ENCODE measurements around the gene SLC15A2. TPM values are rescaled to one million over a fixed set of nuclear protein-coding genes. Genes with fewer than 3 reads are reported as not detected.

The SLC15A2 gene
- total and polyA plus RNA-seq, 10 of the 15 experiments (the other 5 are each of a cell fraction or from before 2014, with no cell fraction given): 0.64 to 7.2 (median 2.4) TPM

GRCh38 chr3:121916189-121916588, 22.0 kb downstream of the SLC15A2 start:
- ChIA-PET SMC1A (ENCODE audit: uncharacterized antibody, unreplicated experiment) (interaction anchor here (0.7 kb wide), 1 partner anchor 29 kb away, joined by 3 read pairs; no protein-coding TSS in a partner anchor), POLR2A (no interaction called here), CTCF (interaction anchor here (0.6 to 1.5 kb wide), 3 partner anchors 8 to 54 kb away, joined by 3 to 4 read pairs (median 3); no protein-coding TSS in a partner anchor), RAD21 (ENCODE audit: unreplicated experiment) (interaction anchor here (1.0 kb wide), 1 partner anchor 162 kb away, joined by 3 read pairs; no protein-coding TSS in a partner anchor)
- Histone ChIP-seq H2AFZ (ENCODE audit: control insufficient read depth, low read depth, low read length) (no peak overlapping the region), H3K27ac (ENCODE audit: control insufficient read depth, insufficient read depth) (no peak overlapping the region), H3K4me3 (no peak overlapping the region), H3K27me3 (replicated peaks in 1 of 2; ENCODE audit: control insufficient read depth in 2 of 2, insufficient read depth in 2 of 2, low read length in 1 of 2) (no peaks in the 10 kb centered on the region), H4K20me1 (ENCODE audit: control insufficient read depth, insufficient read depth) (no peaks in the 10 kb centered on the region), H3K79me2 (ENCODE audit: control insufficient read depth, insufficient read depth, low read length) (no peaks in the 10 kb centered on the region), H3K9ac (ENCODE audit: control insufficient read depth, insufficient read depth, low read length) (no peak overlapping the region), H3K4me1 (ENCODE audit: control insufficient read depth, insufficient read depth, low read length) (no peaks in the 10 kb centered on the region), H3K4me2 (ENCODE audit: control insufficient read depth, insufficient read depth) (no peak overlapping the region), H3K36me3 (ENCODE audit: control insufficient read depth in 2 of 2, insufficient read depth in 2 of 2, low read length in 1 of 2) (peaks cover 0 to 29% of the 10 kb centered on the region in 2 experiments; a peak in 3 of 4 replicates), H3K9me3 (replicated peaks; ENCODE audit: control insufficient read depth, insufficient read depth, low read length) (no peaks in the 10 kb centered on the region)
- FAIRE-seq (no peak), DNase-seq (ENCODE audit: low read depth, low spot score) (no peak), ATAC-seq (no peak)
- BruUV-seq (replicated peaks): no TSS peak
- in situ Hi-C loops (cut with MboI) (no loop called here), intact Hi-C loops (cut with micrococcal nuclease; ENCODE audit: unreplicated experiment) (no loop called here)
- TF ChIP-seq RELB (IDR thresholded peaks at IDR 0.05; ENCODE audit: low read depth) (no peak), CBFB (IDR thresholded peaks at IDR 0.05; ENCODE audit: low read depth) (no peak), E4F1 (IDR thresholded peaks at IDR 0.05; ENCODE audit: borderline replicate concordance, partially characterized antibody) (no peak), NFIC (IDR thresholded peaks at IDR 0.05; ENCODE audit: low read depth, low read length) (no peak), NFYB (IDR thresholded peaks at IDR 0.05; ENCODE audit: insufficient read depth, low read depth, low read length) (no peak), SIX5 (IDR thresholded peaks at IDR 0.05; ENCODE audit: low read depth, low read length, severe bottlenecking) (no peak), STAT3 (IDR thresholded peaks at IDR 0.05; ENCODE audit: low read depth, low read length) (no peak), SIN3A (IDR thresholded peaks at IDR 0.05; ENCODE audit: low read depth, low read length) (no peak), POLR2AphosphoS2 (IDR thresholded peaks at IDR 0.05; ENCODE audit: low read depth, low read length) (no peak), ATF3 (IDR thresholded peaks at IDR 0.05; ENCODE audit: borderline replicate concordance, extremely low read depth, low read depth, low read length) (no peak), USF1 (IDR thresholded peaks at IDR 0.05; ENCODE audit: borderline replicate concordance, extremely low read length, insufficient read depth, low read depth, low read length) (no peak), ZBED1 (IDR thresholded peaks at IDR 0.05; ENCODE audit: borderline replicate concordance) (no peak), CEBPB (IDR thresholded peaks at IDR 0.05; ENCODE audit: borderline replicate concordance in 1 of 2, low read depth in 2 of 2, low read length in 2 of 2) (no peak), E2F8 (IDR thresholded peaks at IDR 0.05; ENCODE audit: low read depth, partially characterized antibody) (no peak), KLF5 (IDR thresholded peaks at IDR 0.05; ENCODE audit: partially characterized antibody) (no peak), CHD4 (IDR thresholded peaks at IDR 0.05) (no peak), RB1 (IDR thresholded peaks at IDR 0.05; ENCODE audit: borderline replicate concordance) (no peak)
